LHCN-M2 (cell line): ENCODE measurements around the gene IL17B. TPM values are rescaled to one million over a fixed set of nuclear protein-coding genes. Genes with fewer than 3 reads are reported as not detected.

ENCODE experiments used
- DNase-seq: peaks from one replicate; pipeline ENCODE4 v3.0.0-alpha.2; 2012; ENCODE audit warnings: low read depth
- total RNA-seq: library from RNA; depleted of rRNA; stranded (reverse); fragments of >200 nt; gene quantifications from 2 replicates; pipeline ENCODE4 v1.2.3, GENCODE V29; 2014

IL17B gene
- total RNA-seq, 1 experiment from 2014 or later: not detected

GRCh38 chr5:149380466-149381121 lies 1.5 kb upstream of the IL17B start:
- DNase-seq: no peak

GRCh38 chr5:149379818-149380374 lies 804 bp upstream of the IL17B start:
- no peak for DNase-seq

DNA sequence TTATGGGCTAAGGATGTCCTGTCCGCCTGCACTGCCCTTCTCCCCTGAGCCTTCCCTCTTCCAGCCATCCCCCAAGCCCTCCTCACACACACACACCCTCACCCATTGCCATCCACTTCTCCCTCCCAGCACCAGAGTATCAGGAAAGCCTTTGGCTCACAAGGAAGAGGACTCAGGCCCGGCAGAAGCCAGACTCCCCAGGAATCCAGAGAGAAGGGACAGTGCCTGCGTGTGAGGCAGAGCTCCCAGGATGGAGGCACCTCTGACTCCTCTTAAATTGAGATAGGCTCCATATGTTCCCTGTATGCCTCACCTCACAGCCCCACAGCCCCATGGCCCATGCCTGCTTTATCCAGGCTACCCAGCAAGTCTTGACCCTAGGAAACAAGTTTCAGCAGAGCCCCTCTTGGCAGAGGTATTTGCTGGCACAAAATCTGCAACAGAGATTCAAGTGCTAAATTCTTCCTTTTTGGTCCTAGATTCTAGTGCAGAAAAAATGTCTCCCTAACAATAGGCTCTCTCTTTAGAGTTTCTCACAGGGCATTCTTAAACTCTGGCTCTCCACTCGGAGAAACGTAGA lies 761 bp downstream of the IL17B start:
- DNase-seq: no peak

DNA sequence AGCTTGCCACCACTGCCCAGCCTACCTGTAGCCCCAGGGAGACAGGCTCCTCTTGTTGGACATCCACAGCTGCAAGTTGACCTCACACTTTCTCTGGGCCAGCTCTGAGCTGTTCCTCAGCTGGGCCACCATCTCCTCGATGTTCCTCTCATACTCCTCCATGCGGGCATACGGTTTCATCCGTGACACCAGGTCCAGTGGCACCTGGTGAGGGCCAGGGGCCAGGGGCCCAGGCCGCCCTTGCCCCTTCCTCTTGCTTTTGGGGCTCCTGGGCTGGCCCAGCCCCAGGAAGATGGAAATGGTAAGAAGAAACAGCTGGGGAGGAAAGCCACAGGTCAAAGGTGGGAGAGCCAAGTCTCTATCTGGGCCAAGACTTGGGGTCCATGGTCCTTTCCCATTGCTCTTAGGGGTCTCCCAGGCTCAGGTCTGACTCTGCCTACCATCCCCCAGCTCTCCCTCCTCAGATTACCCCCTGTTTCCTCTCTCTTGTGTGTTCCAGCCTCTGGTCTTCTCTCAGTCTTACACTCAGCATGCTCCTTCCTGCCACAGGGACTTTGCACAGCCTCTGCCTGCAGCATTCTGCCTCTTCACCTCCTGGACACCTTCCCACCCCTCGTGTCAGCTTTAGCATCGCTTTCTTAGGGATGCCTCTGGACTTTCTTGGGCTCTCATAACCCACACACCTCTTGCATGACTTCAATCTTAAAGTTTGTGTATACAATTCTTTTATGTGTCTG lies 2.2 kb downstream of the IL17B start:
- no peak for DNase-seq

- no peak for DNase-seq
Measured at GRCh38 chr5:149376104-149376503, 3.0 kb downstream of the IL17B start.

DNA sequence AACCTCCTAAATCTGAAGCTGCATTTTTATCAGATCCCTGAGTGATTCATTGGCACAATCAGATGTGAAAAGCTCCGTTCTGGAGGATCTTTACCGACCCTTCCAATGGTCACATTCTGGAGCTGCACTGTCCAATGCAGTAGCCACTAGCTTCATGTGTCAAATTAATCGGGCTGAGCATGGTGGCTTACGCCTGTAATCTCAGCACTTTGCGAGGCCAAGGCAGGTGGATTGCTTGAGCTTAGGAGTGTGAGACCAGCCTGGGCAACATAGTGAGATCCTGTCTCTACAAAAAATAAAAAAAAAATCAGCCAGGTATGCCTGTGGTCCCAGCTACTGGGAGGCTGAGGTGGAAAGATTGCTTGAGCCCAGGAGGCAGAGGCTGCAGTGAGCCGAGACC lies 3.7 kb downstream of the IL17B start:
- no peak for DNase-seq

DNA sequence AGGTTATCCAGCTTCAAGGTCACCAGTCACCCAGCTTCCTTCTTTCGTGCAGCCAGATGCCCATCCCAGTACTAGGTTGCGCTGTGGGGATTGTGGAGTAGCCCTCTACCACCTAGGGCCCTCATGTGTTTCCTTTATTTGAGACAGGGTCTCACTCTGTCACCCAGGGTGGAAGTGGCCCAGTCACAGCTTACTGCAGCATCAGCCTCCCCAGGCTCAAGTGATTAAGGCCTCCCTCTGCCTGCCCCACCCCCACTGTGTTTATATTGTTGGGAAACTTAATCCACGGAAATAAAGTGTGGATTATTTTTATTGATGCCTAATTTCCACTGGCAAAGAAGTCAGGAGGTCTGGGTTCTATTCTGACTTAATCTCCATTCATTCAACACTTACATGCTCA lies 4.3 kb downstream of the IL17B start:
- no peak for DNase-seq

DNA sequence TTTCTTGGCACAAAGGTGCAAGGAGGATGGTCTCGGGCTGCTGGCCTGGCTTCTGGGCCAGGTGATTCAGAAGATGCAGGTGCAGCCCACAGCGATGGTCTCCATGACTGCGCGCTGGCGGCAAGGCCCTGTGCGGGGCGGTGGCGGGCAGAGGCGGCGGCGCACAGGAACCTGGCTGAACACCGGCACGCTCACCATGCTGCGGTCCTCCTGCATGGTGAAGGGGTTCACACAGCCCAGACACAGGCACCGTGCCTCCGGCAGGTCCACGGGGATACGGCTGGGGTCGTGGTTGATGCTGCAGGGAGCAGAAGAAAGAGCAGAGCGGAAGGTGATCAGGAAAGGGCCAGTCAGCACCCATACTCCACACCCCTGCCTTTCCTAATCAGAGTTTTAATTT lies 4.8 kb downstream of the IL17B start:
- DNase-seq: no peak

GRCh38 chr5:149372932-149373331 lies 6.2 kb downstream of the IL17B start:
- DNase-seq: no peak

- DNase-seq: no peak
Measured at GRCh38 chr5:149372076-149372795, 6.9 kb downstream of the IL17B start.

DNA sequence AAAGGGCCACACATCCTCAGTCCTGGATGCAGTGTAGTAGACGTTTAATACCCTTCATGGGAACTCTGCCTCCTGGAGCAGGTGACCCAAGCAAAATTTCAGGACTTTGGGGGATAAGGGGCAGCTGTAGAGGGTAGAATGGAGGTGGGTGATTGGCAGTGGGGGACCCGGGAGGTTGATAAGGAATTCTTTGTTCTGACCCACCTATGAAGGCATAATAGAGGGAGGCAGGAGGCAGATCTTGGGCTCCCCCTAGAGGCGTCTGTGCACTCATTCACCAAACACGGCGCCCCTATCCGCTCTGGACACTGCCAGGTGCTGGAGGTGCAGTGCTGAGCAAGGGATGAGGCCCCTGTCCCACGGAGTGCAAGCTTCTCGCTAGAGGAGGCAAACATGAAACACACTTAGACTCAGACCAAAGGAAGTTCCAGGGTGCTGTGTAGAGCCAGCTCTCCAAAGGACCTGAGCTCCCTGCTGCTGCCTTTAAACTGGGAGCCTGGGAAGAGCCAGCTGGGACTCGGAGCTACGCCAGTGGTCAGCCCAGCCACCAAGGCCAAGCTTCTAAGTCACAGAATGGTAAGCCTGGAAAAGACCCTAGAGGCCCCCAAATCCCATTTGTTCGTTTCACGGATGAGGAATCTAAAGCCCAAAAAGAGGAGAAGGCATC lies 7.7 kb downstream of the IL17B start:
- DNase-seq: peak; percentile 41

DNA sequence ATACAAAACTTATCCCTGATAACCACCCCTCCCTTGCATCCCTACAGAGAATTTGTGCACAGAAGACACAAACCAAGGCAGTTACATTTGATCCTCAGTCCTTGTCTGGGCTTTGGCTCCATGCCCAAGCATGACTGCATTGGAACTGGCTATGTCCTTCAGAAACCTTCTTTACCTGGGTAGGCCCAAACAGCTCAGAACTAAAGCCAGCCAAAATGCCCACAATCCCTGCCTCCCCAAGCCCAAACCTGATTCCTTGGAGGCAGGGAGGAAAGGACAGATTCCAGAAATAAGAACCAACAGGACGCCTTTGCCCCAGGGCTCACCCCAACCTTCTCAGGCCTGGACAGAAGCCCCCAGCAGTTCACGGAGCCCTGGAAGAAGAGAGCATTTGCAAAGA lies 8.2 kb downstream of the IL17B start:
- DNase-seq: no peak

GRCh38 chr5:149367972-149368645 lies 11.0 kb downstream of the IL17B start:
- DNase-seq: no peak

DNA sequence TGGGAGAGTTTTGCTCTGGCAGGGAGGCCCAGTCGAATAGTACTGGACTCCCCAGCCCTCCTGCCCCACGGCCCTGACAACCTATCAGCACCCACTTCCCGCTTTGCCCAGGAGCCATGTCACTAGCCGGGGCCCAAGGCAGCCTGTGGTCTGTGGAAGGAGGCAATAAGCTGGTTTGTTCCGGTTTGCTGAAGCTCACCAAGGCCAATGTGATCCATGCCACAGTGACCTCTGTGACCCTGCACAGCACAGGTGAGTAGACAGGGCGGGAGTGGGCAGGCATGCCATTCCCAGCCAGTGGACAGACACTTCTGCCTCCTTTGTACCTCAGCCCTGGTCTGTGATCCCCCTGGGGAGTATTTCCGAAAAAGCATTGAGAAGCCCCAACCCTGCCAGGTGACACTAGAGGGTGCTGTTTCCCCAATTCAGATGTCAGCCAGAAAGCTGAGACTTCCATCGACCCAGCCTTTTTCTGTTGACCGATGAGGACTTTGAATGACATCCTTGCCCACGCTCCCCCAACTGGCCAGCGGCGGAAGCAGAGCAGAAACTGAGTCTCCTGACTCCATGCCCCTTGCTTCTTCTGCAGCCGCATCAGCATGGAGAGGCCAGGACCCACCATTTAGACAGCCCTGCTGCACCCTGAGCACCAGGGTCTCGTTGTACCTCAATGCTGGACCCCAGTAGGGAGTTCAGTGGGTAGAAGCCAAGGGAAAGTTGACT lies 11.7 kb downstream of the IL17B start:
- peak; percentile 74 for DNase-seq

DNA sequence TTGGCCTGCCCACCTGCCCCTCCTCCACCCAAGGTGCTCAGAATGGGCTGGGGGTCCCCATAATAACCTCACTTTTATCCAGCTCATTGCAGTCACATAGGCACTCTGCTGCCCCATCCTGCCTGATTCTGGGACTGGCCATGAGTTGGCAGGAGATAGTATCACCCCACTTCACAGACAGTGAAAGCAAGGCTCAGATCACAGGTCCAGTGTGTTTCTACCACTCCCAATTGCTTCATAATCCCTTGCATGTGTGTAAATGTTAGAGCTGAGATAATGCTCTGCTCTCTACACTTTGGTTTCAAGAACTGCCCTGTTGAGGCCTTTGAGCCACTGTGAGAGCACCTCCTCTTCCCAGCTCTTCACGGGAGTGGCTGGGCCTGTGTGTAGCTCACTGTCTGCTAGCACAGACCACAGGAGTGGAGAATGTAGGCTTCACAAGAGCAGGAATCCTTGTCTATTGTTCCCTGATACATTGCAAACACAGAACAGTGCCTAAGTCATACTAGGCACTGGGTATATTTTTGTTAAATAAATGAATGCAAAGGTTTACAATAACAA lies 12.8 kb downstream of the IL17B start:
- no peak for DNase-seq

DNA sequence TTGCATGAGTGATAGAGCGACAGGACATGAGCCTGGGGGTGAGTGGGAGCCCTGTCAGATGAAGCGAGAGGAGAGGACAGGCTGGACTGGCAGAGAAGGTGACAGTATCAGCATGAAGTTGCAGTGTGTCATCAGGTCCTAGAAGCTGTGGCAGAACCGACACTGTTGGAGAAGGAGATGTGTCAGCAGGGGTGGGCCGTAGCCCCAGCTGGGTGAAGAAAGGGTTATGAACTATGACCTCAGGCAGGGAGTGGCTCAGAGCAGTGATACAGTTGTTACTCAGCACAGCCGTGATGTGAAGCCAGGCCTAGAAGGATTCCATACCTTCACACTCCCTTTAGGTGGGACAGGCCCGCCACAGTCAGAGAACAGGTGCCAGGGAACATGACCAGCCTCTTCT lies 13.7 kb downstream of the IL17B start:
- no peak for DNase-seq

- no peak for DNase-seq
Measured at GRCh38 chr5:149364719-149365118, 14.4 kb downstream of the IL17B start.

- DNase-seq: no peak
Measured at GRCh38 chr5:149363936-149364335, 15.2 kb downstream of the IL17B start.

DNA sequence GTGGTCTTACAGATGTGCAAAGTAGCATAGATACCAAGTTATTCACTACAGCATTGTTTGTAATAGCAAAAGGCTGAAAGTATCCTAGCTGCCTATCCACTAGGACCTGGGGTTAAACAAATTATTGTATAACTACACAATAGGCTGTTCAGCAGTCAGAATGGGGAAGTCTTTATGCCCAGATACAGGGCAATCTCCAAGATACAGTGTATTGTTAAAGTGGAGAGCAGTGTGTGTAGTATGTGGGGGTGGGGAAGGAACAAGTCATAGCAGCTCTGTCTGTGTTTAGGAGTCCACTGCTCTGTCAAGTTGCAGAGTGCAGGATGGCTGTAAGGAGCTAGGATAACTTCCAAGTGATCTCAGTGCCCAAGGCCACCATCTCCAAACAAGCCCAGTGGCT lies 15.7 kb downstream of the IL17B start:
- no peak for DNase-seq

DNA sequence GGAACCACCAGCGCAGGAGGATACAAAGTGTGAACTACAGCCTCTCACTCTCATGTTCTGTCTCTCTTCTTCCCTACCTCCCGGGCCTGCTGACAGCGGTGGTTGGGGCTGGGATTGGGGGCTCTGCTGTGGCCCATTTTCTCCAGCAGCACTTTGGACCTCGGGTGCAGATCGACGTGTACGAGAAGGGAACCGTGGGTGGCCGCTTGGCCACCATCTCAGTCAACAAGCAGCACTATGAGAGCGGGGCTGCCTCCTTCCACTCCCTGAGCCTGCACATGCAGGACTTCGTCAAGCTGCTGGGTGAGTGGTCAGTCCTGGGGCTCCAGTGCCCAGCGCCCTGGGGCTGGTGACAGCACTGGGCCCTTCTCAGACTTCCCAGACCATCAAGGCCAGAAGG lies 16.6 kb downstream of the IL17B start:
- no peak for DNase-seq
